ENCODE measurements around the gene PDE4D.
"Not testable (repeated sequence)": the region's sequence is repeated elsewhere in the genome, so short reads cannot be mapped to it uniquely, and the experiment has no call there.

Gene PDE4D

DNA sequence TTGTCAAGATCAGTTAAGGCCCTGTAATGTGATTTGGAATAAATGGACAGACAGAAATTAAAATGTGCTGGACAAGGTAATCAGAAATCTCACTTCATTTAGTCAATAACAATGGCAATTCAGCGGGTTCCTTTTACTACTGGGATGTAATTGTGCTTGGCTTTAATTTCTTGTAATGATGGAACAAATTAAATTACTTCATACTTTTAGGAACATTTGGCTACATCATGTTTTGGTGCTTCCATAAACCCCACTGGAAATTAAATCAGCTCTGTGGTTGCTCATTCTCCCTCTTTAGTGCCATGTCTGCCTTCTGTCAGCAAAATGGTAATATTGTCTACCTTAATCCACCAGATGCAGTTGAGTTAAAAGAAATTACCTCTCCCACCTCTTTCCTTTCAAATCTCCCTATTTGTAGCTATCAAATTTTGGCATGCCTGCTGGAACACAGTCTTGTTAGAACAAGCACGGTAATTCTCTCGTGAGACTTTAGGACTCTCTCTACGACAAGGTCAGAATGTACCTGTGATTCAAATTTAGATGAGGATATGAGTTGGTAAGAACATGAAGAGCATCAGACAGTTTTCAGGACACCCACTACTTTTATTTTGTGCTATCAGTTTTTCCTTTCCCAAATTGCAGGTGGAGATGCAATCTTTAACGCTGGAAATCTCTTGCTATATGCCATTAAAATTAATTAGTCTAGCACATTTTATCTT is 834.4 kb downstream of the PDE4D start:
- Histone ChIP-seq H3K27me3 (ENCODE audit: low read depth, low read length) (no peaks in the 10 kb centered on the region), H3K4me1 (ENCODE audit: control insufficient read depth in 1 of 2, insufficient read depth in 2 of 2, low read length in 2 of 2) (peaks cover 4 to 12% of the 10 kb centered on the region in 2 donors), H3K27ac (ENCODE audit: low read length) (no peak overlapping the region), H3K4me3 (ENCODE audit: low read depth in 1 of 2, low read length in 2 of 2) (no peak overlapping the region), H3K9me3 (ENCODE audit: control insufficient read depth in 1 of 2, low read length in 2 of 2) (no peaks in the 10 kb centered on the region), H3K36me3 (ENCODE audit: control insufficient read depth in 1 of 2, insufficient read depth in 2 of 2, low read length in 2 of 2) (no peaks in the 10 kb centered on the region)

DNA sequence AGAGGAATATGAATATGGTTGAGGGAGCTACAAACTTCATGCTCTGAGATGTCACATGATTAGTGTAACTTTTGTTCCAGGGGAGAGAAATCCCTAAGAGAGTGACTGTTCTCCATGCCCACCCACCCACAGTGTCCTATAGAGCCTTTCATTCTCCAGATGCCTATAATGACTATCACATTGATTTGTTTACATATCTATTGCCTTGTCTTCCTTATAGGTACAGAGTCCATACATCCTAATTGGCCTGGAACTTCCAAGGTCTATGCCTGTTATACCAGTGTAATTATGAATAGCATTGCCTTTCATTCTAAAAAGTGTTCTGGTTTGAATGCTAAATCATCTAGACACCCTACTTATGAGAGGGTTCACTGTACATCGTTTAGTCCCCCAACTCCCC is 835.3 kb downstream of the PDE4D start:
- Histone ChIP-seq H3K27me3 (ENCODE audit: low read depth, low read length) (no peaks in the 10 kb centered on the region), H3K27ac (ENCODE audit: low read length) (no peak overlapping the region), H3K36me3 (ENCODE audit: control insufficient read depth in 1 of 2, insufficient read depth in 2 of 2, low read length in 2 of 2) (no peaks in the 10 kb centered on the region), H3K4me3 (ENCODE audit: low read depth in 1 of 2, low read length in 2 of 2) (no peak overlapping the region), H3K9me3 (ENCODE audit: control insufficient read depth in 1 of 2, low read length in 2 of 2) (no peaks in the 10 kb centered on the region), H3K4me1 (ENCODE audit: control insufficient read depth in 1 of 2, insufficient read depth in 2 of 2, low read length in 2 of 2) (peaks cover 4 to 5% of the 10 kb centered on the region in 2 donors)

DNA sequence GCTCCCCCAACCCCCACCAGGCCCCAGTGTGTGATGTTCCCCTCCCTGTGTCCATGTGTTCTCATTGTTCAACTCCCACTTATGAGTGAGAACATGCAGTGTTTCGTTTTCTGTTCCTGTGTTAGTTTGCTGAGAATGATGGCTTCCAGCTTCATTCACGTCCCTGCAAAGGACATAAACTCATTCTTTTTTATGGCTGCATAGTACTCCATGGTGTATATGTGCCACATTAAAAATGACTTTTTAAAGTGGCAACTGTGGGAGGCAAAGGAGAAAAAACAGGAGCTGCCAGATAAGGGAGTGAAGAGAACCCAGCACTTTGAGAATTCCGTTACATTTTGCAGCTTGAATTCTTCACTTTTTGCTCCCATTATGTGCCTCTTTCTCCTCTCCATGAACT is 836.9 kb downstream of the PDE4D start:
- not testable (repeated sequence) for H3K36me3 ChIP-seq (ENCODE audit: control insufficient read depth in 1 of 2, insufficient read depth in 2 of 2, low read length in 2 of 2); H3K27me3 ChIP-seq (ENCODE audit: low read depth, low read length); H3K9me3 ChIP-seq (ENCODE audit: control insufficient read depth in 1 of 2, low read length in 2 of 2); H3K4me3 ChIP-seq (ENCODE audit: low read depth in 1 of 2, low read length in 2 of 2); H3K4me1 ChIP-seq (ENCODE audit: control insufficient read depth in 1 of 2, insufficient read depth in 2 of 2, low read length in 2 of 2); H3K27ac ChIP-seq (ENCODE audit: low read length)

DNA sequence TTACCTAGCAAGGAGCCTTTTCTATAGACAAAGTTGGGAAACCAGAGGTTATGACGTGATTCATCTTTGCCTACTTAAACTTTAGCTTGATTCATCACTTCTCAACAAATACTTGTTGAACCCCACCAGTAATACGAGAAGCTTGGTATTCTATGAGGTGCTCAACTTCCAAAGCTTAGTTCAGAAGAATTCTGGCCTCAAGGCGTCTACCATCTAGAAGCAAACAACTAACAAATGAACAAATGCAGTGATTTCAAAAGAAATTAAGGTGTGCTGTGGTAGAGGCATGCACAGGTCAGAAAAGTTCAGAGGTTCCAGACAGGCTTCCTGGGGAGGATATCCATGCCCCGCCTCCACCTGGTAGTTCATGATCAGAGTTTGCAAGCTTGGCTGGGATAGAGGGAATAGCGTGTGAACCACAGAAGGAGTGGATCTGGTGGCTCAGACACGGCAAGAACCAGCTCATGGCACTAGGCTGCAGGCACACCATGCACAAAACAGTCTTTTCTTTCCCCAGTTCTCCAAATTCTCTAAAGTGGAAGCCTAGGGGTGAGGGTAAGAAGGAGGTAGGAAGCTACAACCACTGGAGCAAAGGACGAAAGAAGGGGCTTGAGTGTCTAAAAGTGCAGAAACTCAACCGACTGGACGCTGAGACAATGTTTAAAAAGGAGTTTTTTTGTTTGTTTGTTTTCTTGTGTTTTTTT is 837.6 kb downstream of the PDE4D start:
- Histone ChIP-seq H3K4me1 (ENCODE audit: control insufficient read depth in 1 of 2, insufficient read depth in 2 of 2, low read length in 2 of 2) (no peaks in the 10 kb centered on the region), H3K27ac (ENCODE audit: low read length) (no peak overlapping the region), H3K9me3 (ENCODE audit: control insufficient read depth in 1 of 2, low read length in 2 of 2) (no peaks in the 10 kb centered on the region), H3K36me3 (ENCODE audit: control insufficient read depth in 1 of 2, insufficient read depth in 2 of 2, low read length in 2 of 2) (no peaks in the 10 kb centered on the region), H3K27me3 (ENCODE audit: low read depth, low read length) (no peaks in the 10 kb centered on the region), H3K4me3 (ENCODE audit: low read depth in 1 of 2, low read length in 2 of 2) (no peak overlapping the region)

DNA sequence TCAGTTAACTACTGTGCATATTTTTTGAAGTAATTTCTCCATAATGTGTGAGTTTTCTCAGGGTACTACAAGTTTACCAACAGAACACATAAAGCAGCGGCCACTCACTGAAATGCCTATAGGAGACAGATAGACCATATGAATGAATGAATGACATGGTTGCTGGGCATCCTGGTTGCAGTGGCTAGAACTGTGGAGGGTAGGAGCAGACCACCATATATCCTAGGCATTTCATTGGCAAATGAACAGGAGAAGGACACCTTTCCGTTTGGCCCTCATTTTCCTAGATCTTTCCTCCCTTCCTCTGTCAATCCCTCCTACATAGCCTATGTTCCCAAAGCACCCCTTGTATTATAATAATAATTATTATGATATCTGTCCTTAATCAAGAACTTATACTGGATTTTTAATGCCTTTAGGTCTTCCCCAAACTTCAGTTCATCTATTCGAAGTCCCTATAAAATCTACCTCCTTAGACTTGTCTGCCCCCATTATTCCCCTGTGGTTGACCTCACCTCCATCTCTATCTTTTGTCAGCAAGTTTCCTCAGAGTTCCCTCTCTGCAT is 838.5 kb downstream of the PDE4D start:
- no peaks in the 10 kb centered on the region for H3K27me3 ChIP-seq (ENCODE audit: low read depth, low read length)
- no peak overlapping the region for H3K27ac ChIP-seq (ENCODE audit: low read length)
- no peaks in the 10 kb centered on the region for H3K4me1 ChIP-seq (ENCODE audit: control insufficient read depth in 1 of 2, insufficient read depth in 2 of 2, low read length in 2 of 2)
- H3K36me3 ChIP-seq (ENCODE audit: control insufficient read depth in 1 of 2, insufficient read depth in 2 of 2, low read length in 2 of 2), result no peaks in the 10 kb centered on the region
- no peaks in the 10 kb centered on the region for H3K9me3 ChIP-seq (ENCODE audit: control insufficient read depth in 1 of 2, low read length in 2 of 2)
- H3K4me3 ChIP-seq (ENCODE audit: low read depth in 1 of 2, low read length in 2 of 2), result no peak overlapping the region

DNA sequence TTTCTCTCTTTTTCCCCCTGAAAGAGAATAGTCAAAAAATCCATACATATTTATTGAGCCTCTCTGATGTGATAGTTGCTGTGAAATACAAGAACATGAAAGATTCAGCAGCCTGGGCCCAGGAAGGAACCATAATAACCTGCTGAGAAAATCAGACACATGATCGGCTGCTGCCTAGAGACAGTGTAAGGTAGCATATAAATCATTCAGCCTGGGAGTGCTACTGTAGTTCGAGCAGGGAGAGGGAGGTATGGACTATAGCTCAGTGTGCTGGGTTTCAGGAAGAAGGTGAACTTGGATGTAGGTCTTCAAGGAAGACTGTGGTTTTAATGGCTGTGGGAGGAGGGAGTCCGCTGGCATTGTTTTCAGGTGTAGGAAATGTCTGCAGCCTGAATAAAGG is 841.6 kb downstream of the PDE4D start:
- H3K36me3 ChIP-seq (ENCODE audit: control insufficient read depth in 1 of 2, insufficient read depth in 2 of 2, low read length in 2 of 2), result no peaks in the 10 kb centered on the region
- no peak overlapping the region for H3K4me3 ChIP-seq (ENCODE audit: low read depth in 1 of 2, low read length in 2 of 2)
- H3K27me3 ChIP-seq (ENCODE audit: low read depth, low read length), result no peaks in the 10 kb centered on the region
- no peak overlapping the region for H3K27ac ChIP-seq (ENCODE audit: low read length)
- H3K4me1 ChIP-seq (ENCODE audit: control insufficient read depth in 1 of 2, insufficient read depth in 2 of 2, low read length in 2 of 2), result no peaks in the 10 kb centered on the region
- no peaks in the 10 kb centered on the region for H3K9me3 ChIP-seq (ENCODE audit: control insufficient read depth in 1 of 2, low read length in 2 of 2)

DNA sequence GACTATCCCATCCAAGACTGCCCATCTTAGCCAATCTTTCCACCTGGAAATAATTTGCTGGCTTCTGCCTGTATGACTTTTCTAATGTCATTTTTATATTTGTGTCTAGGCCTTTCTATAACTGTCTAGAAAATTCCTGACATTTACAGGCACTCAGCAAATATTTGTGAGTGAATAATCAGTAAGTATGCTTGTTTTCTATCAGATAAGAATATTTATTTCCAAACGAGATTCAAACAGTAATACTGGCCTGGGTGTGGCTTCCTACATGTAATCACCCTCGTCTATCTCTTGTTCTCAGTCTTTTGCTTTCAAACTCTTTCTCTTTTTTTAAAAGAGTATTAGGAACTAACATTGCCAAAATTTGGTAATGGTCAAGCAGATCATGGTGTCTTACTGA is 844.4 kb downstream of the PDE4D start:
- no peaks in the 10 kb centered on the region for H3K27me3 ChIP-seq (ENCODE audit: low read depth, low read length)
- no peak overlapping the region for H3K27ac ChIP-seq (ENCODE audit: low read length)
- no peak overlapping the region for H3K4me3 ChIP-seq (ENCODE audit: low read depth in 1 of 2, low read length in 2 of 2)
- H3K9me3 ChIP-seq (ENCODE audit: control insufficient read depth in 1 of 2, low read length in 2 of 2), result no peaks in the 10 kb centered on the region
- no peaks in the 10 kb centered on the region for H3K36me3 ChIP-seq (ENCODE audit: control insufficient read depth in 1 of 2, insufficient read depth in 2 of 2, low read length in 2 of 2)
- H3K4me1 ChIP-seq (ENCODE audit: control insufficient read depth in 1 of 2, insufficient read depth in 2 of 2, low read length in 2 of 2), result no peaks in the 10 kb centered on the region

DNA sequence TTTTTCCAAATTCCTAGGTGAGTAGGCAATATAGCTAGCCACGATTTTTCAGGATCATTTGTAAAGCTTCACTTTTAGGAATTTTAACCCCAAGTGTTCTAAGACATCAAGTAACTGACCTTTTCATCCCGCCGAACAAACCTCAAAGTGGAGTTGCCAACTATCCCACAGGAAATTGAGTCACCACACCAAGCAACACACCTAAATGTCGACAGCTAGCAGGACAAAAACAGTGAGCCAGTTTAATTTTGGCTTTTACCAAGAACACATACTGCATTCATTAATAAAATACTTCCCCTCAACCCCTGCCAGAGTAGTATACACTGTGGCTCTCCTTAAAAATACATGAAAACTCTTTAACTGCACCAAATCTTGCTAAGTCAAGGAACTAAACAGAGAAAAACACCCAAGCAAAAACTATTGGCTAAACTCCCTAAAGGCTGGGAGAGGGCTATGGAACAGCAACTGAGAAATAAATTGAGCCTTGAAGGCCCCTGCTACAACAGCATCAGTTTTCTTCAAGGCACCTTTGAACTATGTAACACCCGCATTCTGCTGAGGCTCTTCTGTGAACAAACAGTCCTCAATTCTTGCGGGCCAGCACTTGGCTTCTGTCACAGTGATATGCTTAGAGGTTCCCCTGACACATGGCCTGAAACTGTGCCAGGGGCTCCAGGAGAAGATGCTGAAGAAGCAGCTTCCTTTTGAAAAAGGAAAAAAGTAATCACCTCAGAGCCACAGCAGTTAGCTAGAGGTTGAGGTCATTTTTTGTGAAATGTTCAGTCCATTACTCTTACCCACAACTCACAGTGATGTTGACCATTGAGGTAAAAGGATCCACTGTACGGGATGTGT is 851.1 kb downstream of the PDE4D start:
- H3K36me3 ChIP-seq (ENCODE audit: control insufficient read depth in 1 of 2, insufficient read depth in 2 of 2, low read length in 2 of 2), result no peaks in the 10 kb centered on the region
- H3K4me1 ChIP-seq (ENCODE audit: control insufficient read depth in 1 of 2, insufficient read depth in 2 of 2, low read length in 2 of 2), result peaks cover 6 to 8% of the 10 kb centered on the region in 2 donors
- H3K27me3 ChIP-seq (ENCODE audit: low read depth, low read length), result no peaks in the 10 kb centered on the region
- peak overlapping the region; percentile 8 for H3K27ac ChIP-seq (ENCODE audit: low read length)
- H3K9me3 ChIP-seq (ENCODE audit: control insufficient read depth in 1 of 2, low read length in 2 of 2), result no peaks in the 10 kb centered on the region
- H3K4me3 ChIP-seq (ENCODE audit: low read depth in 1 of 2, low read length in 2 of 2), result no peak overlapping the region

DNA sequence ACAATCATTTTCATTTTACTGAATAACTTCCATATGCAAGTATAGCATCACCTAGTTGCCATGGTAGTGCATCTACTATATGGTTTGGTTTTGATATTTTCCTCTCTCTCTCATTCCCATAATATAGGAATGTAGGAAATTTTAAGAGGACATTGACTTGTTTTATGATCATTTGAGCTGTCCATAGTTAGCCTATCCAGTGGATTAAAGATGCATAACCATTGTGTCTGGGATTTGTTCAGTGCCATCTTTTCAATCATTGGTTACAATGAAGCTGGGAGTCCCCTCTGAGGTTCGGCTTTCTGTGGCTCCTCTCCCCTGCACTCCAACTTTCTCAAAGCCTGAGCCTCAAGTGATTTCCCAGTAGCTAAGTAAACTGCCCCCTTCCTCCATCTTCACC is 852.2 kb downstream of the PDE4D start:
- Histone ChIP-seq H3K27me3 (ENCODE audit: low read depth, low read length) (no peaks in the 10 kb centered on the region), H3K4me1 (ENCODE audit: control insufficient read depth in 1 of 2, insufficient read depth in 2 of 2, low read length in 2 of 2) (peaks cover 6 to 8% of the 10 kb centered on the region in 2 donors), H3K4me3 (ENCODE audit: low read depth in 1 of 2, low read length in 2 of 2) (no peak overlapping the region), H3K36me3 (ENCODE audit: control insufficient read depth in 1 of 2, insufficient read depth in 2 of 2, low read length in 2 of 2) (no peaks in the 10 kb centered on the region), H3K27ac (ENCODE audit: low read length) (no peak overlapping the region), H3K9me3 (ENCODE audit: control insufficient read depth in 1 of 2, low read length in 2 of 2) (no peaks in the 10 kb centered on the region)

DNA sequence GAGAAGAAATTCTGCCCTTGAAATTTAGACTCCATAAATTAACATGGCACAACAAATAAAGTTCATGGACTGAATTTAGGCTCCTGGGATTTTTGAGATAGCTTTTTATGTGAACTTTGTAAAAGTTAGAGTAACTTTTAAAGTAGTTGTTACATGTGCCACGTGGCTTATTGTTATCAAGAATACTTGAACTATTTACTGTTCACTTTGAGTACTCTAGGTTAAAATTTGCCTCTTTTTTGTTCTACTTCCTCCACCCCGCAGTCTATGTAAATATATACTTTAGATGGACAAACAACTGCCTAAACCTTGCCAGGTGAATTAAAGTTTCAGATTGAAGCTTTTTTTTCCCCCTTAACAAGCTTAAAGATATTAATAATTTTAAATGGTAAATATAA is 852.7 kb downstream of the PDE4D start:
- H3K36me3 ChIP-seq (ENCODE audit: control insufficient read depth in 1 of 2, insufficient read depth in 2 of 2, low read length in 2 of 2), result no peaks in the 10 kb centered on the region
- no peaks in the 10 kb centered on the region for H3K27me3 ChIP-seq (ENCODE audit: low read depth, low read length)
- no peaks in the 10 kb centered on the region for H3K9me3 ChIP-seq (ENCODE audit: control insufficient read depth in 1 of 2, low read length in 2 of 2)
- H3K27ac ChIP-seq (ENCODE audit: low read length), result peak overlapping the region; percentile 80
- H3K4me3 ChIP-seq (ENCODE audit: low read depth in 1 of 2, low read length in 2 of 2), result peak overlapping the region in 1 of 2 donors; percentile 85
- peaks cover 8% of the 10 kb centered on the region in 2 donors for H3K4me1 ChIP-seq (ENCODE audit: control insufficient read depth in 1 of 2, insufficient read depth in 2 of 2, low read length in 2 of 2)
